HEK293 (cell line): ENCODE measurements around the gene MAP3K5.
A peak's percentile ranks its signal among the peaks of the same experiment; 100 is the strongest.

Source experiments
- CTCF ChIA-PET: fragments of 350-600 bp; formaldehyde crosslinking; extraction: SDS; loops from one replicate; lab custom pipeline; 2021; ENCODE audit warnings: antibody characterized with exemption; lab: Yijun Ruan, JAX
- POLR2A ChIA-PET: fragments of 300-600 bp; formaldehyde crosslinking; extraction: SDS; loops from one replicate; lab custom pipeline; 2020; ENCODE audit warnings: antibody characterized with exemption, inconsistent platforms; lab: Yijun Ruan, JAX
- H3K27ac ChIP-seq: fragments of 200-500 bp; sonication (Bioruptor generic); 2 replicates; pipeline ENCODE4 v1.5.1; 2014; ENCODE audit warnings: low read depth, low read length, control low read depth, inconsistent platforms; ENCODE audit errors: extremely low read depth
- H3K36me3 ChIP-seq, 2 experiments: fragments of 200-500 bp in 1 of 2; sonication (Bioruptor generic) in 1 of 2; 1 replicate in 1 of 2; 2 replicates in 1 of 2; pipeline ENCODE4 v1.5.1; 2014 to 2017; ENCODE audit warnings: inconsistent platforms in 2 of 2, low read length in 2 of 2; ENCODE audit not compliant: control insufficient read depth in 2 of 2, insufficient read depth in 1 of 2
- H3K4me1 ChIP-seq: fragments of 200-500 bp; sonication (Bioruptor generic); 2 replicates; pipeline ENCODE4 v1.5.1; 2014; ENCODE audit warnings: mild to moderate bottlenecking, low read length, inconsistent platforms; ENCODE audit not compliant: control insufficient read depth, insufficient read depth
- H3K4me3 ChIP-seq: 2 replicates; pipeline ENCODE4 v1.5.1; 2011; ENCODE audit warnings: low read depth, mild to moderate bottlenecking, control low read depth, low read length, moderate library complexity
- H3K9me3 ChIP-seq: fragments of 200-500 bp; sonication (Bioruptor generic); 2 replicates; pipeline ENCODE4 v1.5.1; 2014; ENCODE audit warnings: low read depth, low read length, inconsistent platforms; ENCODE audit not compliant: control insufficient read depth, insufficient read depth
- BCL11A ChIP-seq: fragments of 450-650 bp; formaldehyde crosslinking; IDR thresholded peaks from 2 replicates; pipeline ENCODE4 v1.5.1; 2016; ENCODE audit warnings: low read depth, missing biosample characterization, missing genetic modification characterization
- MYNN ChIP-seq: fragments of 450-650 bp; formaldehyde crosslinking; IDR thresholded peaks from 2 replicates; pipeline ENCODE4 v1.5.1; 2016; ENCODE audit warnings: missing biosample characterization, missing genetic modification characterization, borderline replicate concordance
- OSR2 ChIP-seq: fragments of 450-650 bp; formaldehyde crosslinking; IDR thresholded peaks from 2 replicates; pipeline ENCODE4 v1.5.1; 2016; ENCODE audit warnings: missing biosample characterization, missing genetic modification characterization
- OVOL3 ChIP-seq: fragments of 450-650 bp; formaldehyde crosslinking; IDR thresholded peaks from 2 replicates; pipeline ENCODE4 v1.5.1; 2016; ENCODE audit warnings: missing biosample characterization, missing genetic modification characterization
- TSHZ1 ChIP-seq: fragments of 450-650 bp; formaldehyde crosslinking; IDR thresholded peaks from 2 replicates; pipeline ENCODE4 v1.5.1; 2016; ENCODE audit warnings: missing biosample characterization, missing genetic modification characterization, borderline replicate concordance
- ZBTB17 ChIP-seq: fragments of 450-650 bp; formaldehyde crosslinking; IDR thresholded peaks from 2 replicates; pipeline ENCODE4 v1.5.1; 2016; ENCODE audit warnings: missing biosample characterization, missing genetic modification characterization
- ZBTB21 ChIP-seq: fragments of 450-650 bp; formaldehyde crosslinking; IDR thresholded peaks from 2 replicates; pipeline ENCODE4 v1.5.1; 2017; ENCODE audit warnings: missing biosample characterization, missing genetic modification characterization
- ZFP3 ChIP-seq: fragments of 450-650 bp; formaldehyde crosslinking; IDR thresholded peaks from 2 replicates; pipeline ENCODE4 v1.5.1; 2016; ENCODE audit warnings: low read depth, missing biosample characterization, missing genetic modification characterization
- ZNF2 ChIP-seq: fragments of 450-650 bp; formaldehyde crosslinking; IDR thresholded peaks from 2 replicates; pipeline ENCODE4 v1.5.1; 2016; ENCODE audit warnings: missing biosample characterization, missing genetic modification characterization
- ZNF324 ChIP-seq: fragments of 450-650 bp; formaldehyde crosslinking; IDR thresholded peaks from 2 replicates; pipeline ENCODE4 v1.5.1; 2016; ENCODE audit warnings: missing biosample characterization, missing genetic modification characterization
- ZNF335 ChIP-seq: fragments of 450-650 bp; formaldehyde crosslinking; conservative IDR thresholded peaks from 2 replicates; pipeline ENCODE4 v1.5.1; 2016; ENCODE audit warnings: missing biosample characterization, missing genetic modification characterization
- ZNF391 ChIP-seq: fragments of 450-650 bp; formaldehyde crosslinking; IDR thresholded peaks from 2 replicates; pipeline ENCODE4 v1.5.1; 2016; ENCODE audit warnings: low read depth, missing biosample characterization, missing genetic modification characterization, borderline replicate concordance
- ZNF629 ChIP-seq: fragments of 450-650 bp; formaldehyde crosslinking; IDR thresholded peaks from 2 replicates; pipeline ENCODE4 v1.5.1; 2017; ENCODE audit warnings: missing biosample characterization, missing genetic modification characterization
- ZNF837 ChIP-seq: fragments of 450-650 bp; formaldehyde crosslinking; IDR thresholded peaks from 2 replicates; pipeline ENCODE4 v1.5.1; 2016; ENCODE audit warnings: missing biosample characterization, missing genetic modification characterization
- ZSCAN23 ChIP-seq: fragments of 450-650 bp; formaldehyde crosslinking; IDR thresholded peaks from 2 replicates; pipeline ENCODE4 v1.5.1; 2016; ENCODE audit warnings: missing biosample characterization, missing genetic modification characterization
- TF ChIP-seq, protein P1 (sequence below): fragments of 450-650 bp; formaldehyde crosslinking; IDR thresholded peaks from 2 replicates; pipeline ENCODE4 v1.5.1; 2016; ENCODE audit warnings: missing biosample characterization, missing genetic modification characterization
- TF ChIP-seq, protein P2 (sequence below): fragments of 450-650 bp; formaldehyde crosslinking; IDR thresholded peaks from 2 replicates; pipeline ENCODE4 v1.5.1; 2016; ENCODE audit warnings: missing biosample characterization, missing genetic modification characterization
- TF ChIP-seq, protein P3 (sequence below): fragments of 450-650 bp; formaldehyde crosslinking; IDR thresholded peaks from 2 replicates; pipeline ENCODE4 v1.5.1; 2017; ENCODE audit warnings: missing biosample characterization, missing genetic modification characterization
- TF ChIP-seq, protein P4 (sequence below): fragments of 450-650 bp; IDR thresholded peaks from 2 replicates; pipeline ENCODE4 v1.5.1; 2018; ENCODE audit warnings: missing biosample characterization, mild to moderate bottlenecking, missing genetic modification characterization
- TF ChIP-seq, protein P5 (sequence below): fragments of 450-650 bp; formaldehyde crosslinking; IDR thresholded peaks from 2 replicates; pipeline ENCODE4 v1.5.1; 2016; ENCODE audit warnings: missing biosample characterization, missing genetic modification characterization

The MAP3K5 gene

GRCh38 chr6:136788069-136788902 is 4.0 kb downstream of the MAP3K5 start (continued):
- TF ChIP-seq MYNN (tag by site-specific recombination), result peak; percentile 73; the same call in 1 of the 2 replicates
- peak; percentile 62; the same call in 1 of the 2 replicates for TF ChIP-seq ZNF629 (tag by site-specific recombination)
- TF ChIP-seq OSR2 (tag by site-specific recombination), result peak; percentile 70
- TF ChIP-seq ZFP3, result no peak
- peak; percentile 22; the same call in 1 of the 2 replicates for TF ChIP-seq ZSCAN23 (tag by site-specific recombination)
- no peak for TF ChIP-seq ZNF837 (tag by site-specific recombination)
- peak; percentile 65; the same call in 1 of the 2 replicates for TF ChIP-seq ZNF324 (tag by site-specific recombination)
- no peak for TF ChIP-seq ZBTB21 (tag by site-specific recombination)
- 0 out of 2 replicates have a peak, but pooled peaks have one; percentile 42 for TF ChIP-seq BCL11A
- TF ChIP-seq, protein P1, sequence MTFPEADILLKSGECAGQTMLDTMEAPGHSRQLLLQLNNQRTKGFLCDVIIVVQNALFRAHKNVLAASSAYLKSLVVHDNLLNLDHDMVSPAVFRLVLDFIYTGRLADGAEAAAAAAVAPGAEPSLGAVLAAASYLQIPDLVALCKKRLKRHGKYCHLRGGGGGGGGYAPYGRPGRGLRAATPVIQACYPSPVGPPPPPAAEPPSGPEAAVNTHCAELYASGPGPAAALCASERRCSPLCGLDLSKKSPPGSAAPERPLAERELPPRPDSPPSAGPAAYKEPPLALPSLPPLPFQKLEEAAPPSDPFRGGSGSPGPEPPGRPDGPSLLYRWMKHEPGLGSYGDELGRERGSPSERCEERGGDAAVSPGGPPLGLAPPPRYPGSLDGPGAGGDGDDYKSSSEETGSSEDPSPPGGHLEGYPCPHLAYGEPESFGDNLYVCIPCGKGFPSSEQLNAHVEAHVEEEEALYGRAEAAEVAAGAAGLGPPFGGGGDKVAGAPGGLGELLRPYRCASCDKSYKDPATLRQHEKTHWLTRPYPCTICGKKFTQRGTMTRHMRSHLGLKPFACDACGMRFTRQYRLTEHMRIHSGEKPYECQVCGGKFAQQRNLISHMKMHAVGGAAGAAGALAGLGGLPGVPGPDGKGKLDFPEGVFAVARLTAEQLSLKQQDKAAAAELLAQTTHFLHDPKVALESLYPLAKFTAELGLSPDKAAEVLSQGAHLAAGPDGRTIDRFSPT (tag by site-specific recombination), result no peak
- TF ChIP-seq ZNF335, result peak; percentile 49
- peak; percentile 32; the same call in 1 of the 2 replicates for TF ChIP-seq ZBTB17 (tag by site-specific recombination)
- TF ChIP-seq, protein P2, sequence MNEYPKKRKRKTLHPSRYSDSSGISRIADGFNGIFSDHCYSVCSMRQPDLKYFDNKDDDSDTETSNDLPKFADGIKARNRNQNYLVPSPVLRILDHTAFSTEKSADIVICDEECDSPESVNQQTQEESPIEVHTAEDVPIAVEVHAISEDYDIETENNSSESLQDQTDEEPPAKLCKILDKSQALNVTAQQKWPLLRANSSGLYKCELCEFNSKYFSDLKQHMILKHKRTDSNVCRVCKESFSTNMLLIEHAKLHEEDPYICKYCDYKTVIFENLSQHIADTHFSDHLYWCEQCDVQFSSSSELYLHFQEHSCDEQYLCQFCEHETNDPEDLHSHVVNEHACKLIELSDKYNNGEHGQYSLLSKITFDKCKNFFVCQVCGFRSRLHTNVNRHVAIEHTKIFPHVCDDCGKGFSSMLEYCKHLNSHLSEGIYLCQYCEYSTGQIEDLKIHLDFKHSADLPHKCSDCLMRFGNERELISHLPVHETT, result peak; percentile 68; the same call in 1 of the 2 replicates
- TF ChIP-seq ZNF2, result peak; percentile 67; the same call in 1 of the 2 replicates

- TF ChIP-seq, protein P3, sequence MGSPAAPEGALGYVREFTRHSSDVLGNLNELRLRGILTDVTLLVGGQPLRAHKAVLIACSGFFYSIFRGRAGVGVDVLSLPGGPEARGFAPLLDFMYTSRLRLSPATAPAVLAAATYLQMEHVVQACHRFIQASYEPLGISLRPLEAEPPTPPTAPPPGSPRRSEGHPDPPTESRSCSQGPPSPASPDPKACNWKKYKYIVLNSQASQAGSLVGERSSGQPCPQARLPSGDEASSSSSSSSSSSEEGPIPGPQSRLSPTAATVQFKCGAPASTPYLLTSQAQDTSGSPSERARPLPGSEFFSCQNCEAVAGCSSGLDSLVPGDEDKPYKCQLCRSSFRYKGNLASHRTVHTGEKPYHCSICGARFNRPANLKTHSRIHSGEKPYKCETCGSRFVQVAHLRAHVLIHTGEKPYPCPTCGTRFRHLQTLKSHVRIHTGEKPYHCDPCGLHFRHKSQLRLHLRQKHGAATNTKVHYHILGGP, result no peak
- TF ChIP-seq OVOL3 (tag by site-specific recombination), result no peak
- TF ChIP-seq, protein P4, sequence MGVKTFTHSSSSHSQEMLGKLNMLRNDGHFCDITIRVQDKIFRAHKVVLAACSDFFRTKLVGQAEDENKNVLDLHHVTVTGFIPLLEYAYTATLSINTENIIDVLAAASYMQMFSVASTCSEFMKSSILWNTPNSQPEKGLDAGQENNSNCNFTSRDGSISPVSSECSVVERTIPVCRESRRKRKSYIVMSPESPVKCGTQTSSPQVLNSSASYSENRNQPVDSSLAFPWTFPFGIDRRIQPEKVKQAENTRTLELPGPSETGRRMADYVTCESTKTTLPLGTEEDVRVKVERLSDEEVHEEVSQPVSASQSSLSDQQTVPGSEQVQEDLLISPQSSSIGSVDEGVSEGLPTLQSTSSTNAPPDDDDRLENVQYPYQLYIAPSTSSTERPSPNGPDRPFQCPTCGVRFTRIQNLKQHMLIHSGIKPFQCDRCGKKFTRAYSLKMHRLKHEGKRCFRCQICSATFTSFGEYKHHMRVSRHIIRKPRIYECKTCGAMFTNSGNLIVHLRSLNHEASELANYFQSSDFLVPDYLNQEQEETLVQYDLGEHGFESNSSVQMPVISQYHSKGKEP (tag by site-specific recombination), result no peak
- TF ChIP-seq TSHZ1, result no peak
- no peak for TF ChIP-seq ZNF391 (tag by site-specific recombination)
- TF ChIP-seq, protein P5, sequence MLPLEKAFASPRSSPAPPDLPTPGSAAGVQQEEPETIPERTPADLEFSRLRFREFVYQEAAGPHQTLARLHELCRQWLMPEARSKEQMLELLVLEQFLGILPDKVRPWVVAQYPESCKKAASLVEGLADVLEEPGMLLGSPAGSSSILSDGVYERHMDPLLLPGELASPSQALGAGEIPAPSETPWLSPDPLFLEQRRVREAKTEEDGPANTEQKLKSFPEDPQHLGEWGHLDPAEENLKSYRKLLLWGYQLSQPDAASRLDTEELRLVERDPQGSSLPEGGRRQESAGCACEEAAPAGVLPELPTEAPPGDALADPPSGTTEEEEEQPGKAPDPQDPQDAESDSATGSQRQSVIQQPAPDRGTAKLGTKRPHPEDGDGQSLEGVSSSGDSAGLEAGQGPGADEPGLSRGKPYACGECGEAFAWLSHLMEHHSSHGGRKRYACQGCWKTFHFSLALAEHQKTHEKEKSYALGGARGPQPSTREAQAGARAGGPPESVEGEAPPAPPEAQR (tag by site-specific recombination), result no peak
- ChIA-PET CTCF (interaction anchor here (1.1 to 7.3 kb wide), 3 partner anchors 25 to 236 kb away, joined by 3 to 366 read pairs (median 4); no protein-coding TSS in a partner anchor), POLR2A (no interaction called here)
- H3K4me1 ChIP-seq, result peaks cover 16% of the 10 kb centered on the region
- H3K27ac ChIP-seq, result no peak overlapping the region
- H3K36me3 ChIP-seq, result no peaks in the 10 kb centered on the region
- H3K9me3 ChIP-seq, result no peaks in the 10 kb centered on the region
- H3K4me3 ChIP-seq, result no peak overlapping the region
These were observed 4.6 kb downstream of the MAP3K5 start for GRCh38 chr6:136787726-136788068.
